ENCODE results near the gene EGR2. TPM values are rescaled to one million over a fixed set of nuclear protein-coding genes. Genes with fewer than 3 reads are reported as not detected.

EGR2 gene
- total RNA-seq, 1 experiment from 2014 or later: 0.03 TPM

DNA sequence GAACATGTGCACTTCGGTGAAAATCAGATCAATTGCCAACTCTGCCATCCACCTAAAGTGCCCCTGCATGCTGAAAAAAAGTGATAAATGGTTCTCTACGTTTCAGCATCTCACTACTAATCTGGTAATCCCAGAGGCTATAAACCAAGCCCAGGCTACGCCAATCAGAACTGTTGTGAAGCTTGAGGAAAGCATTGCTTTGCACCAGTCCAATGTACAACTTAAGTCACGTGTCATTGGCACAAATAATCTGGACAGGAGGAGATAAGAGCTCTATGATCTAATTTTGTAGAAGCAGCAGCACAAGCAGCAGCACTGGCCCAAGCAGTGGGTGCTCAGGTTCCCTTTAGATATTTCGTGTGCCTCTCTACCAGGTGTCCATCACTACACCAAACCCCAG is 4.4 kb upstream of the EGR2 start:
- in situ Hi-C loops (cut with HindIII; ENCODE audit: low pct_unique_long_range_greater_than_20kb, low sequenced_read_pairs): loop anchor here (25.0 kb wide), 1 partner anchor 208 kb away; no protein-coding TSS in a partner anchor
- DNase-seq (ENCODE audit: low read depth): no peak

DNA sequence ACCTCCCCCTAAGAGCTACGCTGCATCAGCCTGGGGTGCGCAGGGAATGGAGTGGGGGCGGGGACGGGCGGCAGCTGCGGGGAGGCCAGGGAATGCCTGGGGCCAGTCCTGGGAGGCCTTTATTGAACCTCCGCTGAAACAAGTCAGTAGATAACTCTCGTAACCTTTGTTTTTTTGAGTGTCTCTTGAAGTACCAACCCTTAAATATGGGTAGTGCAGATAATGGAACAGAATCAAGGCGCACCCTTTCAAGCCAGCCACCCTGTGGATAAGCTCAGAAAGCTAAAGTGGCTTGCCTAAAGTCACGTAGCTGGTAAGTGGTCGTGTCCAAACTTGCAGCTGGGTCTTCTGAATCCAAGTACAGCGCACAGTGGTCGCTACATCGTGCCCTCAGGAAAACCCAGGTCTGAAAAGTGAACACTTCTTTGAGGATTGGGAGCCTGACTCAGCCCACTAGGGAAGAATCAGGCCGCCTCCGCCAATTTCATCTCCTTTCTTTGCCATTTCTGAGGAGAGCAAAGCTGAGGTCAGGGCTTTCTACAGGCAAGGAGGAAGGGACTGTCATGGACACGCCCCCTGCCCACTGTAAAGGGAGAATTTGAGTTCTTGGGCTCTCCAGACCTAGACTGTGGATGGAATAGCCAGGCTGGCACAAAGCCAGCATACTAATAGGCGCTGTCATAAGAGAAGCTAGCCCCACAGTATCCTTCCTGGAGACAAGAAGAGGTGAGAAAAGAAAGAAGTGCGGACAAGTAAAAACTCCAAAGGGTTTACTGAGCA is 3.2 kb upstream of the EGR2 start:
- in situ Hi-C loops (cut with HindIII; ENCODE audit: low pct_unique_long_range_greater_than_20kb, low sequenced_read_pairs): loop anchor here (25.0 kb wide), 1 partner anchor 207 kb away; no protein-coding TSS in a partner anchor
- DNase-seq (ENCODE audit: low read depth): no peak

DNA sequence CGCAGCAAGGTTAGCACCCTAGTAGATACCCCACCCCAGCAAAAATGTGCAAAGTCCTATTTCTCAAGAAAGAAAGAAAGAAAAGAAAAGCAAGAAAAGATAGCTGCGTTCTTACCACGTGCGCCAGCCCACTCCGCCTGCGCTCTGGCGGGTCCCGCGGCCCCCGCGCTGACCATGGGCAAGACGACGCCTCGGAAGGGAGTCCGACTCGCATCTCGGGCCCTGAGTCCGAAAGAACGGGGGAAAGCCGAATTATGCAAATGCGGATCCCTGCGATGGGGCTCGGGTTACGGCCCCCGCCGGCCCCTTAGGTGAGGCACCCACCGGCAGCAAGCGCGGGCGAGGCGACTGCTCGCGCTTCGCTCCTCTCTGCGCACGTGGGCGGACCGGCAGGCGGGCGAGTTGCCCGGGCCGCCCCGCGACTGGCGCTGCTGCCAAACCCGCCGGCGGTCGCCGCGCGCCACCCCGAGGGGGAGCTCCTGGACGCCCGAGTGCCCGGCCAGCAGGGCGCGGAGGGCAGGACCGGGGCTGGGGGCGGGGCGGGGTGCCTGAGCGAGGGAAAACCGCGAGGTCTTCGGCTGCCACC is 2.4 kb upstream of the EGR2 start:
- in situ Hi-C loops (cut with HindIII; ENCODE audit: low pct_unique_long_range_greater_than_20kb, low sequenced_read_pairs): loop anchor here (25.0 kb wide), 1 partner anchor 206 kb away; no protein-coding TSS in a partner anchor
- DNase-seq (ENCODE audit: low read depth): peak; percentile 58

DNA sequence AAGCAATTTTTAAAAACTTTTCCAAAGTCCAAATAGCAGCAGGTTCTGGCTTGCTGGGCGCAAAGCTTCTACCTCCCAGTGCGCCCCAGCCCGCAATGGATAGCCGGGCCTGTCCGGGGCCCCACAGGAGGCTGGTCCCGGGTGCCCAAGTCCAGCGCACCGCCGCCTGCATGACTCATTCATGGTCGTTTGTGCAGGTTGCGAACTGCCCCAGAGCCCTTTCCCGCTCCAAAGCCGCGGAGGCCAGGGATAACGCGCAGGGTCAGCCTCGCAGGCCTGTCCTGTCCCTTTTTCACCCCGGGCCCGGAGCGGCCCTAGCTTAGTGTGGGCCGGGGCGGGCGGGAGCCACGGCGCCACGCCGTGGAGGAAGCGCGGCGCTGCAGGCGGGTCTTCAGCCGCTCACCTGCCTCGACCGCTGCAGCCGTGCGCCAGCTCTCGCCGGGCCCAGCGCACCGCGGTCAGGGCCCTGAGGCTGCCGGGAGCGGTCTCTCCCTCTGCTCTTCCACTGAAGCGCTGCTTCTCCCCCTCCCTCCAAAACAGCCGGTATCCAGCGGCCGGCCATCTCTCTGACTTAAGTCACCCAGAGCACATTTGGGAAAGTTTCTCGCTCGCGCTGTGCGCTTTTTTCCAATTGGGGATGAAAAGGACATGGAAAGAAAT is 1.7 kb upstream of the EGR2 start:
- peak; percentile 88 for DNase-seq (ENCODE audit: low read depth)
- in situ Hi-C loops (cut with HindIII; ENCODE audit: low pct_unique_long_range_greater_than_20kb, low sequenced_read_pairs): loop anchor here (25.0 kb wide), 1 partner anchor 206 kb away; no protein-coding TSS in a partner anchor

DNA sequence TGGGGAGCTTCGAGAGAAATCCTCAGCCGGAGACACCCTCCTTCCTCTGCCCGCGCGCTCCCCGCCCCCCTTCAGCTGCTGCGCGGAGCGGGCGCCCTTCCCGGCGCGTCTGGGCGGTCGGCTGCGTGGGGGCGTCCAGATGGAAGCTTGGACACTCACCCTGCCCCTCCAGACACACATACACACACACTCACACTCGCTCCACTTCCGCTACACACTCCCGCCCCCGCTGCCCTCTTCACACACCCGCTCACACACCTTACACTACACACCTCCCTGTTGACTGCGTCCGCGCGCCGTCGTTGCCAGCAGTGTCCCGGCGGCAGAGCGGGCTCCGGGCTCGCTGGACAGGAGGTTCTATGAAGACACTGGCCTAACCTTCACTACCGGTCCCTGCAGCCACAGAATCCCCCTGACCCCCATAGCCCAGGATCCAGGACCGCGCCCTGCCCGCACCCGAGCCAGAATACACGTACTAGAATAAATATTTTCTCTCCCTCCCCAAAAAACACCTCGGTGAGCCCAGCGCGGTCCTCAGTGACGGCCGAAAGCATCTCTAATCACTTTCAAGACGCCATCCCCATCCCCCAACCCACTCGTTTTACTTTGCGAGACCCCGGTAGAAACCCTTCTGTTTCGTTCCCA is 1.1 kb upstream of the EGR2 start:
- in situ Hi-C loops (cut with HindIII; ENCODE audit: low pct_unique_long_range_greater_than_20kb, low sequenced_read_pairs): loop anchor here (25.0 kb wide), 1 partner anchor 205 kb away; no protein-coding TSS in a partner anchor
- no peak for DNase-seq (ENCODE audit: low read depth)

DNA sequence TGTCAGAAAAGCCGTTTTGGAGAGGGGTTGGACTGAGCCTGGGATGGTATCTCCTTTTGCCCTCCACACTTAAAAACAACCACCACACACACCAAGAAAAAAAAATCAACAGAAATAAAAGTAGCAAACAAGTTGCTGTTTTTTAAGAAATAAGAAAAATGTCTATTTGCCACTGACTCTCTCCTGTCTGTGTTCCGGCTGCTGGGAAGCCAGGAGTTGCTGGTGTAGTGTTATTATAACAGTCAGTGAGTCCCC is 163 bp downstream of the EGR2 start:
- DNase-seq (ENCODE audit: low read depth): no peak
- in situ Hi-C loops (cut with HindIII; ENCODE audit: low pct_unique_long_range_greater_than_20kb, low sequenced_read_pairs): loop anchor here (25.0 kb wide), 1 partner anchor 204 kb away; no protein-coding TSS in a partner anchor

DNA sequence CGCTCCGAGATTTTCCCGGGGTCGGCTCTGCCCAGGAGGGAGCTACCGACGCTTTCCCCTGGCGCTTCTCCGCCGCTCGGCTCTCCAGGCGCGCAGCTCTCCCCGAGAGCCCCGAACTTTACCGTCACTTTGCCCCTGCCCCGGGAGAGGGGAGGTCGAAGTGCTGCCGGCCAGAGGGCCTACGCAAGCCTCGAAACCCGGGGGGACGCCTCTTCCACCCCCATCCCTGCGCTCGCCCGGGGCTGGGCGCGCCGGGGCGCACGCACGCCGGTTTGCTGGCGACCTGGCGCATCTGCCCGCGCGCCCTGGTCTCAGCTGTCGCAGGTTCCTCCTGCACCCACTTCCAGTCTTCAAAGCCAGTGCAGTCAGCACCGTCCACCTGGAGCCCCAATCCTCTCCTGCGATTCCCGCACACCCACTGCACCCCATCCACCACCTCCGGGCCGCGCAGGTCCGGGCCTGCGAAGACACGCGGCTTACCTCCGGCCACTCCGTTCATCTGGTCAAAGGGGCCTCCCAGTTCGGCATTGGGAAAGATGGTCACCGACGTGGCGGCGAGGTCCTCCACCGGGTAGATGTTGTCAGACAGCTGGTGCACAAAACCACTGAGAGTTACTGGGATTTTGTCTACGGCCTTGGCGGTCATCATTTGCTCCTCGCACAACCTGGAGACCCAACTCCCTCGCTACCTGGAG is 638 bp downstream of the EGR2 start:
- DNase-seq (ENCODE audit: low read depth): no peak
- in situ Hi-C loops (cut with HindIII; ENCODE audit: low pct_unique_long_range_greater_than_20kb, low sequenced_read_pairs): loop anchor here (25.0 kb wide), 1 partner anchor 203 kb away; no protein-coding TSS in a partner anchor

DNA sequence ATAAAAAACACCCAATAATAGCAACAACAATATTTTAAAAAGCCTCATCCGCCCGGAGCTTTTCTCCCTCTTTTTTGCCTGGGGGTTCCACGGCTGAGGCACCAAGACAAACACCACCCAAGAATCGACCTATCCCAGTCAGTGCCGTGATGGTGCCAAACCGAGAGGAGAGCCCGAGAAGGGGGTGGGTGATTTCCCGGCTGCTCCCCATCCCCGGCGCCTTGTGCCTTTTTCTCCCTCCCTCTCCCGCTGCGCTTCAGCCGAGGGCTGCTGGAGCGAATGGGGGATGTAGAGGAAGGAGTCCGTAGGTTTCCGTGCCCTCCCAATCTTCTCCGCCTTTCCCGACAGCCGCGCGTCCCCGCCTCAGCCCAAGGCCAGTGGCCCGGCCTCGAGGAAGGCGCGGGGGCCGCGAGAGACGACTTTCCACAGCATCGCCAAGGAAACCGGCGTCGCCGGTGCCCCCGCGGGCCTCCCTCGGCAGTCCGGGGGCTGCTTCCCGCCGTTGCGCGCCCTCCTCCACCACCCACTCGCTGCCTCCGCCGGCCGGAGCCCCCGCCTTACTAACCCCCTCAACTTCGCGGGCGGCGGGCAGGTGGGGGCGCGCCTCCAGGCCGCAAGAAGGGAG is 1.3 kb downstream of the EGR2 start:
- in situ Hi-C loops (cut with HindIII; ENCODE audit: low pct_unique_long_range_greater_than_20kb, low sequenced_read_pairs): loop anchor here (25.0 kb wide), 1 partner anchor 203 kb away; no protein-coding TSS in a partner anchor
- DNase-seq (ENCODE audit: low read depth): no peak

DNA sequence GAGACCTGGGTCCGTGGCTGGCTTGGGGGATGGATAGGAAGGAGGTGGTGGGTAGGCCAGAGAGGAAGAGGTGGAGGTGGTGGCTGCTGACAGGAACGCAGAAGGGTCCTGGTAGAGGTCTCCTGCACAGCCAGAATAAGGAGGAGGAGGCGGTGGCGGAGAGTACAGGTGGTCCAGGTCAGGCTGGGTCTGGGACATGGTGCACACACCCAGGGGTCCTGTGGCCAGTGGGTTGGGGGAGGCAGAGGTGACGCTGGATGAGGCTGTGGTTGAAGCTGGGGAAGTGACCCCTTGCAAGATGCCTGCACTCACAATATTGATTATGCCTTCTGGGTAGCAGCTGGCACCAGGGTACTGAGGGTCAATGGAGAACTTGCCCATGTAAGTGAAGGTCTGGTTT is 2.2 kb downstream of the EGR2 start:
- in situ Hi-C loops (cut with HindIII; ENCODE audit: low pct_unique_long_range_greater_than_20kb, low sequenced_read_pairs): loop anchor here (25.0 kb wide), 1 partner anchor 202 kb away; no protein-coding TSS in a partner anchor
- DNase-seq (ENCODE audit: low read depth): no peak

DNA sequence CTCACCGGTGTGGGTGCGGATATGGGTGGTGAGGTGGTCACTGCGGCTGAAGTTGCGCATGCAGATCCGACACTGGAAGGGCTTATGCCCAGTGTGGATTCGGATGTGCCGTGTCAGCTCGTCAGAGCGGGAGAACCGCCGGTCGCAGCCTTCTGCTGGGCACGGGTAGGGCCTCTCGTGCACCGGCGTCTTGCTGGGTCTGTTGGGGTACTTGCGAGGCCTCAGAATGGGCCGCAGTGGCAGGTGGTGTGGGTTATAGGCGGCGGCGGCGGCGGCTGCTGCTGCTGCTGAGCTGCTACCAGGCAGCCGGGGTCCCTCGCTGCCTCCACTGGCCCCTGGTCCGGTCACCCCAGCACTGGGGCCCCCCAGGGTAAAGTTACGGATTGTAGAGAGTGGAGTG is 2.7 kb downstream of the EGR2 start:
- DNase-seq (ENCODE audit: low read depth): no peak
- in situ Hi-C loops (cut with HindIII; ENCODE audit: low pct_unique_long_range_greater_than_20kb, low sequenced_read_pairs): loop anchor here (25.0 kb wide), 1 partner anchor 201 kb away; no protein-coding TSS in a partner anchor

DNA sequence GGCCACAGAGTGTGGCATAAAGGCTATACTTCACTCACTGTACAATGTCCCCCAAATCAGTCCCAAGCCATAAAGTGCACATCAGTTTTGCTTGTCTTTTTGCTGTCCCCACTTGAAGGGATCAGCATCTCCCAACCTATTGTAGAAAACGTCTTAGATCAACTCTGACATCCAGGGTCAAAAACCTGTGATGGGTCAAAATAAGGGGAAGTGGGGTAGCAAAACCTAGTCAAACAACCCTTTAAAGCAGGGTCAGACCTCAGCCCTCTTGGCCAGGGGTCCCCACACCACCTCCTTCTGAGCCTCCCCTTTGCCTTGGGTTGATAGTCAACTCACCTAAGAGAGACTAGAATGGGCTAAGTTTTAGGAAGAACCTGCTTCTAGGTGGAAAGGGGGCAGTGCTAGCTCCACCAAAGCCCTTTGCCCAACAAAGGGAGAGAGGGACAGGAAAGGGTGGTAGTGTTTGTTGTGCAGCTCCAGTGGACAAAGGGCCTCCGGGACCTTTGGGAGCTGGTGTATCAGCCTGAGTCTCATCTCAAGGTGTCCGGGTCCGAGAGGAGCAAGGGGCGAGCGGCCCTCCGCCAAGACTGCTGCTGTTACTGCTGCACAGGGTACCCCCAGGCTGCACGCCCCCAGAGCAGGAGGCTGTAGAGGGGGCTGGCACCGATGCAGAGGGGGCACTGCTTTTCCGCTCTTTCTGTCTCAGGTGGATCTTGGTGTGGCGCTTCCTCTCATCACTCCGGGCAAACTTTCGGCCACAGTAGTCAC is 3.3 kb downstream of the EGR2 start:
- DNase-seq (ENCODE audit: low read depth): no peak
- in situ Hi-C loops (cut with HindIII; ENCODE audit: low pct_unique_long_range_greater_than_20kb, low sequenced_read_pairs): loop anchor here (25.0 kb wide), 1 partner anchor 201 kb away; no protein-coding TSS in a partner anchor

DNA sequence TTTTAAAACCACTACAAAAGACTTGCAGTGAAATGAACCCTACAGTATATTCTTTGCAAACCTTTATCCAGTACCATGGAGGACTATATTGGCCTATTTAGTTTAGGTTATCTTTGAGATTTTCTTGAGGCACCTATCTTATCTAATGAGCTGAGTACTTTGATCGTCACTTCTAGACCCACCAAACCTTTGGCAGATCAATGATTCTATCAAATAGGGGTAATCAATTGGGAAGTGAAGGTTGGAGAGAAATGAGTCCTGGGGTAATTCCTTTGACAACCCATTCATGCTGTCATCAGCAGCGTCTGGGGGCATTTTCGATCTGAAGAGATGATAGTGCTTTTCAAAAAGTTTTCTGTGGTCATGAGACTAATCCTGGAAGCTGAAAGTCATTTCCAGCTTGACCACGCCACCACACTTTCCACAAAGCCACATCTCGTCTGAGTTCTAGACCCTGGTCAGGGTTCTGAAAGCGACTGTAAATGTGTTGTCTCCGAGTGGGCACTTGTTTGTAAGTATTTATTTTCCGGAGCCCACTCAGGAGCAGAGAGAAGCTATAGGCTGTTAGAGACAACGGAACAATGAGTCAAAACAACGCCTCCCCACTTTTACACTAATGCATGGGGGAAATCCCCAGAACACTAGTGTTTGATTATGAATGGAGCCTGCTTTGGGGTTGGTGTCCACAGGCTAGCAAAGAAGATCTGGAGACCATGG is 4.8 kb downstream of the EGR2 start:
- no peak for DNase-seq (ENCODE audit: low read depth)
- in situ Hi-C loops (cut with HindIII; ENCODE audit: low pct_unique_long_range_greater_than_20kb, low sequenced_read_pairs): loop anchor here (25.0 kb wide), 1 partner anchor 199 kb away; no protein-coding TSS in a partner anchor

DNA sequence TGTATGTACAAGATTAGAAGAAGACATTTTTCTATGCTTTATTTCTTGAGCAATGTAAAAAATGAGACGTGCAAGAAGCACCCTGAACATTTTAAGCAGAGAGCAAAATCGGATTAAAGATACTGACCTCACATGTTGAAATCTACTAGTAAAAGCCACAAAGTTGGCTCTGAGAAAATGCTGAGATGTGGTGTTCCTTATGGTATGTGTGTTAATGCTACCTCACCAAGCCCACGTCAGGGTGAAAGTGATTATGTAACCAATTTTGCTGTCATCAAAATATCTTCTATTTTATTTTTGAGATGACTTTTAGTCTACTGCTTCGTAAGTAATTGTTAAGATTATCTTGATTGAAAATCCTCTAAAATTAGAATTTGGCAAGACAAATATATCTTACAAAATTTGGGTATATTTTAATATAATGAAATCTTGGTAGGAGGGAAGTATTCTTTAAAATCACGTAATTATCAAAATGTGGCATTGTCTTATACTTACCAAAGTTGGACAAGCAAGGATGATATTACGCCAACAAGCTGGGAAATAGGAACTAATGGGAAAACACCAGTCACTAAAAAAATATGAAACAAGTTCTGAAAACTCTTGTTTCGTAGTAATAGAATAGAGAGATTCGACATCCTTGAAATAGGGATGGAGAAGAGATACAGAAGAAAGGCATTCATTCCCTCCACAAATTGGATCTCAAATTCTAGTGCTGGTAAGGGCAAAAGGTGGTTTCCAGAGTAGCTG is 5.8 kb downstream of the EGR2 start:
- DNase-seq (ENCODE audit: low read depth): no peak
- in situ Hi-C loops (cut with HindIII; ENCODE audit: low pct_unique_long_range_greater_than_20kb, low sequenced_read_pairs): loop anchor here (25.0 kb wide), 1 partner anchor 198 kb away; no protein-coding TSS in a partner anchor

DNA sequence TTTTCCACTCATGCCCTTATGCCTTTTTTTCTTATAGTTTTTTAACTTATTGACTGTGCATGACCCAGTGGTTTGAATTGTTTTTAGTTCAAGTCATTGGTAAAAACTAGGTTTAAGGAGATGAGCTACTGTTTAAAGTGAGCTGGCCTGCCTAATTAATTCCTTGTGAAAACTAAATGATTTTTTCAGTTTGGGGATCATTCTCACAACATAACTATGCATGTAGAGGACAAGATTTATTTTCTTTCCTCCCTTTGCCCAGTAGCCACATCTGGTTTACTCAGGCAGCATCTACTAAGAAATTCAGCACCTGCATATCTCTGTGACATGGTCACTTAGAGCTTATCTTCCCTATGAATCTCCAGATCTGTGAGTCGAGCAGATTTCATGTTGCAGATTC is 9.9 kb downstream of the EGR2 start:
- peak; percentile 18 for DNase-seq (ENCODE audit: low read depth)
- in situ Hi-C loops (cut with HindIII; ENCODE audit: low pct_unique_long_range_greater_than_20kb, low sequenced_read_pairs): loop anchor here (25.0 kb wide), 1 partner anchor 194 kb away; no protein-coding TSS in a partner anchor

DNA sequence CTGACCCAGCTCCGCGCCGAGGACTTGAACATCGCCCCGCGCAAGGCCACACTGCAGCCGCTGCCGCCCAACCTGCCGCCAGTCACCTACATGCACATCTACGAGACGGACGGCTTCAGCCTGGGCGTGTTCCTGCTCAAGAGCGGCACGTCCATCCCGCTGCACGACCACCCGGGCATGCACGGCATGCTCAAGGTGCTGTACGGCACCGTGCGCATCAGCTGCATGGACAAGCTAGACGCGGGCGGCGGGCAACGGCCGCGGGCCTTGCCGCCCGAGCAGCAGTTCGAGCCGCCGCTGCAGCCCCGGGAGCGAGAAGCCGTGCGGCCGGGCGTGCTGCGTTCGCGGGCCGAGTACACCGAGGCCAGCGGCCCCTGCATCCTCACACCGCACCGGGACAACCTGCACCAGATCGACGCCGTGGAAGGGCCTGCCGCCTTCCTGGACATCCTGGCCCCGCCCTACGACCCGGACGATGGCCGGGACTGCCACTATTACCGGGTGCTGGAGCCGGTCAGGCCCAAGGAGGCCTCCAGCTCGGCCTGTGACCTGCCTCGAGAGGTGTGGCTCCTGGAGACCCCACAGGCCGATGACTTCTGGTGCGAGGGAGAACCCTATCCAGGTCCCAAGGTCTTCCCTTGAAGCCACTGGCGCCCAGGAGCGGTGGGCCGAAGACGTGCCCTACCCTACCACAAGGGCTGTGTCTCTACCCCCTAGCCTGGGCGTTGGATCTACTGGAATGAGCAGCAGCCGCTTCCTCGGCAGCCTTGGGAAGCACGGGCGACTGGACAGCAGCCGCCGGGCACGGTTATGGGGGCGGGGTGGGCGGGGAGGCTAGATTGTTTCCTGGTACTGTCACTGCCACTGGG is 10.7 kb downstream of the EGR2 start:
- in situ Hi-C loops (cut with HindIII; ENCODE audit: low pct_unique_long_range_greater_than_20kb, low sequenced_read_pairs): loop anchor here (25.0 kb wide), 1 partner anchor 193 kb away; no protein-coding TSS in a partner anchor
- peak; percentile 58 for DNase-seq (ENCODE audit: low read depth)
